HCEC 1CT (cell line): ENCODE data around the gene BDNF.

Source experiments
- DNase-seq: peaks from one replicate; pipeline ENCODE4 v3.0.0-alpha.2; 2017

Gene BDNF

GRCh38 chr11:27705873-27706820, 5.9 kb upstream of the BDNF start:
- DNase-seq = peak; percentile 81

DNA sequence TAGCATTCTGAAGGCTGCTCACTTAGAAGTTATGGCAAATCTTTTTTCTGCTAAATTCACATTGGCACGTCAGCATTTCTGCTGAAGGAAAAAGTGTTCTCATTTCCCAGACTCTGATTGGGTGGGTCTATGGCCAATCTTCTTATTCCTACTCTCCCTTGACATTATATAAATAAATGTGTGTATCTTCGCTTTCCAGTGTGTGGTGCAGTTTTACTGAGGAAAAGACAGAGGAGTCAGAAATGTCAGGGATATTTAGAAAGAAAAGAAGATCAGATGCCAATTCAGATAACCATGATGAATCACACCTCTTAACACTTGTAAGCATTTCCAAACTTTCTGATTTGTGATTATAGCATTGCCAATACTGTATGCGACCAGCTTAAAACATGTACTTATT, 3.2 kb upstream of the BDNF start:
- peak; percentile 78 for DNase-seq

DNA sequence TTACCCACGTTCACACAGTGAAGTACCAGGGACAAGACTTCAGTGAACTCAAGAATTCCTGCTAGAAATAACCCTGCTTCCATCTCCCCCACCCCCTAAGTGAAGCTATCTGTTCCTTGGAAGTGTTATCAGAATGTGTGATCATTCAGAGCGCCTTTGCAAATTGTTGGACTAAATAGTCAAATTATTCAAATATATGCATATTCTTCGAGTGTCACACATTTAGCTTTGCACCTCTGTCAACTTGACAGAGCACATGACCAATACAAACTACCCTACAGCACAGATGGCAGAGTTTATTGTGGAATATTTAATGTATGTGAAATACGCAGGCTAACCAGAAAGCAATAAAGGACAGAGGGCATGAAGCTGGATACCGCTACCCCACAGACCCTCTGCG, 2.6 kb upstream of the BDNF start:
- no peak for DNase-seq

- peak; percentile 80 for DNase-seq
Observed at GRCh38 chr11:27701355-27702105, 1.3 kb upstream of the BDNF start.

- no peak for DNase-seq
Observed at GRCh38 chr11:27699926-27700350, 317 bp downstream of the BDNF start.

DNA sequence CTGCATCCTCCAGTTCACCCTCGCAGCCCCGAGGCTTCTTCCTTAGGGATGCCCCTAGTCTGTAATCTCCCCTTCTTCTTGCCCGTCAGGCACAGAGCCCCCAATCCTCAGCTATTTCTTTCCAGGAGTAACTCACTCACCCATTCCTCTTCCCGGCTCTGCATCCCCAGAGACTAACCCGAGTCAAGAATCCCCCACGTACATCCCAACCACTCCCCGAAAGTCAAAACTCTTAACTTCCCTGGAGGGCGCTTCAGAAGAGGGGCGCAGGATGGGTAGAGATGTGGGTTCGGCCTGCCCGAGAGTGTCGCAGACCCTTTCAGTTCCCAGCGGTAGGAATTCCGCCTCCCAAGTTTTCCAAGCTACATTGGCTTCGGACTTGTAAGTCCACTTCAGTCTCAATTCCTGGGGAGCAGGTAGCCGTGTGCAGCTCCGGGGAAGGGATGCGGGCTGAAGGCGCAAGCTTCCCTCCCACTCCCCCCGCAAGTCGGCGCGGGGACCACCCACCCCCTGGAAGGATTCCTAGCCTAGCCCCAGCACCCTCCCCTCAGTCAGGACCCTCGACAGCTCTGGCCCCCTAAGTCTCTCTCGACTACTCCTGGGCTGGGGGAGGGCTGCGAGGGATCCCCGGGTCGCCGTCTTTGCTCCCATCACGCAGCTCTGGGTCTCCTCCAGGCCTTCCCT, 871 bp downstream of the BDNF start:
- peak; percentile 45 for DNase-seq

DNA sequence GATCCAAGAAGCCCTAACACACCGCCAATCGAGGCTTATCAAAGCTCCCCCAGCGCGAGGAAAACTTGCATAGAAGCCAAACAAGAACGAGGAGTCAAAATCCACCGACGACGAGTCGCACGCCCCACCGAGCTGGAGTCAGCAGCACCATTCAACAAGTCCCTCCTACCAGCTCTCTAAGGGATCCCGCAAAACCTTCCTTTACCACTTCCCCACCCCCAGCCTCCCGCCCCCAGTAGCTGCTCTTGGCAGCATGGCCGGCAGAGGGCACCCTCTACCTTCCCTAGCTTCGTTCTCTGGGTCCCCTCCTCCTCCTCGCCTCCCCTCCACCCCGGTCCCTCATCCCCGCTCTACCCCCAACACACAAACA, 1.4 kb downstream of the BDNF start:
- peak; percentile 86 for DNase-seq

DNA sequence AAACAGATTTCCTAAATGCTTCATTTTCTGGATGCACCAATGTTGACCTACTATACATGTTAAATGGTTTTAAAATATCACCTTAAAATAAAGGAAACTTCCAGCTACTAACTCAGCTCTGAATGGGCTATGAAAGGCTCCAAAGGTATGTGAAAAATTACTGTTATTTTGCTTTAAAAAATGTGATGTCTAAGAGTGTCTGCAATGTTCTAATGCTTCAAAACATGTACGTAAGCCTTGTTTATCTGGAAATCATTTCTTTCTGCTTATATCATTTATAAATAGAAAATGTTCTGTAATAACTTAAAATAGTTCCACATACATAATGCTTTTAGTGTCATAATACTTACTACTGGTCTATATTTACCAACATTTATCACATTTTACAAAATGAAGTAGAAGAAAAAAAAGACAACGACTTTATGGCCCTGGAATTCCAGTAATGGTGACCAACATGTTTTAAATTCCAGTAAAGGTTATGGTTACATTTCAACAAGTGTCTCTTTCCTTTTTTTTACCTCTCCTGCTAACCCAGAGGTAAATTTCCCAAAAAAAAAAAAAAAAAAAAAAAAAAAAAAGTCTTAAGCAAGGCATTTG, 2.5 kb downstream of the BDNF start:
- peak; percentile 60 for DNase-seq

DNA sequence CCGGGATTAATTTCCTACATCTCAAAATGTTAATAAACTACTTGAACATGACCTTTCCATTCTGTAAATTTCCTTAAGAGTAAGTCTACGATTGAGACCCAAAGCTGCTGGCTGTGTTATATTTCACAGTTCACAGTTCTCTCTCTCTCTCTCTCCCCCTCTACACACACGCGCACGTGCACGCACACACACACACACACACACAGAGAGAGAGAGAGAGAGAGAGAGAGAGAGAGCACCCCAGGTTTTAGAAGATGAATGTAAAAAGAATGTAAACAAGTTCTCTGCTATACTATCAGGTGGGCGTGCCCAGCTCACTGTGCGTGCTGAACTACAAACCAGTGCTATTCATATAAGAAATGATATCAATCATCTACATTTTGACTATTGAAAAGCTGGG, 3.3 kb downstream of the BDNF start:
- DNase-seq = peak; percentile 74

DNA sequence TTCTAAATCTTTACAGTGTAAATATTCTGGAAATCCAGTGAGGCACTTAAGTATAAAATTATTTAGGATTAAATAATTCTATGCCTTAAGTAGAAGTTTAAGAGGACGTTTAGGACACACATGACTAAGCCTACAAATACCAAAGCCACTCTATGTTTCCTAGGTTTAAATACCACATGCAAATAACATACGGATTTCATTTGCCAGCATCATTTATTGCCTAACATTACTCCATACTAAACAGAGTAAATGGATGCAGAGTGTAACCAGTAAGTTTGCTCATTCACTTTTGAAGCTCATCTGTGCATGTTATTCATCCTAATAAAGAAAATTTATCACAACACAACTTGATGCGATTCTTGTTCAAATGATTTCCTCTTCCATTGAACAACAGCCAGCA, 4.1 kb downstream of the BDNF start:
- DNase-seq = peak; percentile 65

GRCh38 chr11:27694992-27695391, 5.3 kb downstream of the BDNF start:
- DNase-seq = peak; percentile 66

- no peak for DNase-seq
Observed at GRCh38 chr11:27693398-27693797, 6.9 kb downstream of the BDNF start.

DNA sequence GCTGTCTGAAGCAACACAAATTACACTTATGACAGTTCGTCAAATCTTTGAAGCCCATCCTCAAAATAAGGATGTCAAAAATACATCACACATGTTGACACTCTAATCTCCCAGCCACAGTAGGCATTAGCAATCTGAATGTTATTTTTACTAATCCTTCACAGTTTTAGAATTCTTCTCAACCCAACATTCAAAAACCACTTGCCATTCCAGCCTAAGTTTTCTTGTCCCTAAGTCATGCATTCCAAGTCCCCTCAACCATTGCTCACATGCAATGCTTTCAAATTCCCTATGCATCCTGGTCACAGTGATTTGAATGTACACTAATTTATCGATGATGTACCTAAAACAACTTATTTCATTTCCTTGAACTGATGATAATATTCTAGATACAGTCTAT, 7.5 kb downstream of the BDNF start:
- no peak for DNase-seq

- no peak for DNase-seq
Observed at GRCh38 chr11:27688076-27688475, 12.2 kb downstream of the BDNF start.

DNA sequence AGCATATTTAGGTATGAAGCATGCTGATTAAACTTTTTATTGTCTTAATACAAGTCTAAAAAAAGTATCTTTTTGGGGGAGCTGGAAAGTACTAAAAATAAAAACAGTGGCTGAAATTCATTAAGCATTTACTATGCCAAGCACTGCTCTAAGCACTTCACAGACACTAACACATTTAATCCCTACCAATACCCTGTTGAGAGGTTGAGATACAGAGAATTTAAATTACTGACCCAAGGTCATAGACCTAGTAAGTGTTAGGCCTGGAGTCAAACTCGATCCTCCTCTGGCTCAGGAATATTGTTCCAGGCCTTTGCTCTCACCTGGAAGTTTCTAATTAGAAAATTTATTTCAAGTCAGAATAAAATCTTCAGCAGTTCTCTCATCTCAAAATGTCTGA, 18.6 kb downstream of the BDNF start:
- no peak for DNase-seq

- DNase-seq = no peak
Observed at GRCh38 chr11:27679136-27680015, 20.9 kb downstream of the BDNF start.

DNA sequence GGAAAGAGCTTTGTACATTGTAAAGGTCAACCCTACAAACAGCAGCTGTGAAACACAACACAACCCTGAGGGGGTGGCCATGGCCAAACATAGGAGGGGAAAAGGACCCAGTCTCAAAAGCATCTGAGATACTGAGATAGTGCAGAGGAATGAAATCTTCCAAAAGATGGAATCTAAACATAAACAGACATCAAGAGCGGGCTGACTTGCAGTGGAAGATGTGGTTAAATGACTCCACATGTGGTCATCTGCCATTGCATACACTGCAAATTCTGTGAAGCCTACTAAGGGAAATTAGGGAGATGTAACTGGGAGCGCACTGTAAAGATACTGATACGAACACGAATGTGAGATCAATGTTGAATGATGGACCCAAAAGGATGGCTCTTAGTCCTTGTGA, 22.0 kb downstream of the BDNF start:
- DNase-seq = peak; percentile 78

DNA sequence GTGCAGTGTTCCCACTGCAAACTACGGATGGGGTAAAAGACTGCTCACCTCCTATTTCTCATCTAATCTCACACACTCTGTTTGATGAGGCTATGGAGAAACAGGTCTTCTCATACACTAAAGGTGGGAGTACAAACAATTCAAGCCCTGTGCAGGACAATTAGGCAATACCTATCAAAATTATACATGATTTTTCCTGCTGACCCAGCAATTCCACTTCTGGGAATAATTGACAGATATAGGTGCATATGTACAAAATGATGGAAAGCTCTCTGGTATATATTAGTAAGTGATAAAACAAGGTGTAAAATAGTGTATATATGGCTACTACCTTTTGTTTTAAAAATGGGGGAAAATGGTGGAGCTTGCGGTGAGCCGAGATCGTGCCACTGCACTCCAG, 23.1 kb downstream of the BDNF start:
- DNase-seq = no peak

DNA sequence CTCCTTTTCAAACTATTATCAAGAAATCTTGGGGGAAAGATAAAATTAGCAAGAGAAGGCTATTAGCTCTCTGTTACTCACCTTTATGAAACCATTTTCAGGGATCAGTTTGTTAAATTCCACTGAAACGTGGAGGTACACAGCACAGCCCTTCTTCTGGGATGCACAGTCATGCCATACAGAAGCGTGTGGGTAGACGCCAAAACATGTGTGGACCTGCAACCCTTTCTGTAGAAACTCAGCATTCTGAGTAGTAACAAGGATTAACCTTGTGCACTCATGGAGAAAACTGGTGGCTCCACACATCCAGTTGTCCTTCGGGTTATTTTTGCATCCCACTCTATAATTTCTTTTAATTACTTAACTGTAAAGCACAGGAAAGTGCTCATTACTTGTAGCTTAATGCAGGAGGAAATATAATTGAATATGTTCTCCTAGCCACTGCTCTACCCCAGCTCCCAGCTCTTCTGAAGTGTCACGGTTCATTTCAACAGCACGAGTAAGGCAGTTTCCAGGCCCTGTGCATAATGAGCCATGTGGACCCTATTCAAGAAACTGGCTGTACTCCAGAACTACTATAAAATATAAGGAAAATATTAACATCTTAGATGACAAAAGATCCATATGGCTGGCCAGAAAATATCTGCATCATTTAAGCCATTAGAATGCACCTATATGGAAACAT, 26.1 kb downstream of the BDNF start:
- no peak for DNase-seq

GRCh38 chr11:27672836-27673464, 27.3 kb downstream of the BDNF start:
- peak; percentile 56 for DNase-seq
